ENCODE results near the gene ZNF213.

ZNF213 gene

GRCh38 chr16:3145151-3145550 is 10.3 kb downstream of the ZNF213 start:
- TF ChIP-seq, protein P1, sequence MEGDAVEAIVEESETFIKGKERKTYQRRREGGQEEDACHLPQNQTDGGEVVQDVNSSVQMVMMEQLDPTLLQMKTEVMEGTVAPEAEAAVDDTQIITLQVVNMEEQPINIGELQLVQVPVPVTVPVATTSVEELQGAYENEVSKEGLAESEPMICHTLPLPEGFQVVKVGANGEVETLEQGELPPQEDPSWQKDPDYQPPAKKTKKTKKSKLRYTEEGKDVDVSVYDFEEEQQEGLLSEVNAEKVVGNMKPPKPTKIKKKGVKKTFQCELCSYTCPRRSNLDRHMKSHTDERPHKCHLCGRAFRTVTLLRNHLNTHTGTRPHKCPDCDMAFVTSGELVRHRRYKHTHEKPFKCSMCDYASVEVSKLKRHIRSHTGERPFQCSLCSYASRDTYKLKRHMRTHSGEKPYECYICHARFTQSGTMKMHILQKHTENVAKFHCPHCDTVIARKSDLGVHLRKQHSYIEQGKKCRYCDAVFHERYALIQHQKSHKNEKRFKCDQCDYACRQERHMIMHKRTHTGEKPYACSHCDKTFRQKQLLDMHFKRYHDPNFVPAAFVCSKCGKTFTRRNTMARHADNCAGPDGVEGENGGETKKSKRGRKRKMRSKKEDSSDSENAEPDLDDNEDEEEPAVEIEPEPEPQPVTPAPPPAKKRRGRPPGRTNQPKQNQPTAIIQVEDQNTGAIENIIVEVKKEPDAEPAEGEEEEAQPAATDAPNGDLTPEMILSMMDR (IDR thresholded peaks at IDR 0.05; ENCODE audit: low read depth, low read length, missing control alignments) = no peak
- no peak for DNase-seq (ENCODE audit: low read depth)
- no peak overlapping the region for H3K4me3 ChIP-seq (ENCODE audit: low read depth, low read length)

GRCh38 chr16:3145660-3146059 is 10.8 kb downstream of the ZNF213 start:
- no peak overlapping the region for H3K4me3 ChIP-seq (ENCODE audit: low read depth, low read length)
- TF ChIP-seq, protein P1 (IDR thresholded peaks at IDR 0.05; ENCODE audit: low read depth, low read length, missing control alignments) = no peak
- DNase-seq (ENCODE audit: low read depth) = no peak

DNA sequence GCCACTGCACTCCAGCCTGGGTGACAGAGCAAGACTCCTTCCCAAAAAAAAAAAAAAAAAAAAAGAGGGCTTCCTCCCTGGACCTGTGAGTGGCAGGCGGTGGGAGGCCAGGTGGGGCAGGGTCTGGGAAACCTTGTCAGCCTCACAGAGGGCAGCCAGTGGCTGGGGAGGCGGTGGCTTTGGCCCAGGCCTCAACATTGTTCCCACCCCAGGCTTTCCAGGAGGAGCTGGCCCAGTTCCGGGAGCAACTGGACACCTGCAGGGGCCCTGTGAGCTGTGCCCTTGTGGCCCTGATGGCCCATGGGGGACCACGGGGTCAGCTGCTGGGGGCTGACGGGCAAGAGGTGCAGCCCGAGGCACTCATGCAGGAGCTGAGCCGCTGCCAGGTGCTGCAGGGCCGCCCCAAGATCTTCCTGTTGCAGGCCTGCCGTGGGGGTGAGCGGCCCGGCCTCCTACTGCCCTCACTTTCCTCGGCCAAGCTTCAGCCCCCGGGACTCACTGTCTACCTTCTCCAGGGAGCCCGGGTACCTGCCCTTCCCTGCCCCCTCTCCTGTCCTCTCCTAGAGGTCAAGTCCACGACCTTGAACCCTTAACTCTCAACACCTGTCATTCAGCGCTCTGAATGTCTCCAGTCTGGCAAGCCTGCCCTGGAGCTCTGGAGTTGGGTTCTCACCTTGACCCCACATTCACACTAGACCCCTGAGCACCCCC is 12.4 kb downstream of the ZNF213 start:
- no peak for DNase-seq (ENCODE audit: low read depth)
- TF ChIP-seq, protein P1 (IDR thresholded peaks at IDR 0.05; ENCODE audit: low read depth, low read length, missing control alignments) = no peak
- no peak overlapping the region for H3K4me3 ChIP-seq (ENCODE audit: low read depth, low read length)

- no peak for DNase-seq (ENCODE audit: low read depth)
- TF ChIP-seq, protein P1 (IDR thresholded peaks at IDR 0.05; ENCODE audit: low read depth, low read length, missing control alignments) = no peak
- no peak overlapping the region for H3K4me3 ChIP-seq (ENCODE audit: low read depth, low read length)
Observed at GRCh38 chr16:3147757-3148104, 12.9 kb downstream of the ZNF213 start.

DNA sequence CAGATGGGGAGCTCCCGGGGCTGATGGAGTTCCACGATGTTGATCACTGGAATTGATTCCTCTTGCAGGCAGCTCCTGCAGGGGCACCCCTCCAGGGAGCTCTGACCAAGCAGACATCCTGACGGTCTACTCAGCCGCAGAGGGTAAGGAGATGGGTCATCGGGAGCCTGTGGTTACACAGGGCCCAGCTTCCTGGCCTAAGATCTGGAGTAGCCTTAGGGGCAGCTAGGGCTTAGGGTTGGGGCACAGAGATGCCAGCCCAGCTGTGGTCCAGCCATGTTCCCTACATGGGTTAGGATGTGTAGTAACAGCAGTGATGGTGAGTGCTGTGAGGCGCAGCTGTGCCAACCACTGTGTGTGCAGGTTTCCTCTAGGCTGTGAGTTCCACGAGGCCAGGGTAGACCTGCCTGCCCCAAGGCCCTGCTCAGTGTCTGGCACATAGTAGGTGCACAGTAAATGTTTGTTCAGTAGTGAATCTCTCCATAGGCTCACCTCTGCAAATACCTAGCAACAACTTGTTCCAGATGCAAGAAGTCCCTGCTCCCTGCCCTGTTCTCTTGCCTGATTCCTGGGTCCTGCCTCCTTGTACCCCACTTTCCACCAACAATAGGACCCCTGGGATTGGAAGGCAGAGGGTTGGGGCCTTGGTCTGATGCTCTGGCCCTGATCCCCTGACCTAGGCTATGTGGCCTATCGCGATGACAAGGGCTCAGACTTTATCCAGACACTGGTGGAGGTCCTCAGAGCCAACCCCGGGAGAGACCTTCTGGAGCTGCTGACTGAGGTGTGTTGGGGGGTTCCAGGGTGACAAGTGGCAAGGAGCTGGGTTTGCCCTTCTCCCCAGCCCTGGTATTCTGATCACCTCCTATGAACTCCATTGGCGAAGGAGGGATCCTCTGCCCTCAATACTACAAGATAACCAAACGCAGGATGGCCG is 13.7 kb downstream of the ZNF213 start:
- DNase-seq (ENCODE audit: low read depth) = no peak
- TF ChIP-seq, protein P1 (IDR thresholded peaks at IDR 0.05; ENCODE audit: low read depth, low read length, missing control alignments) = no peak
- H3K4me3 ChIP-seq (ENCODE audit: low read depth, low read length) = no peak overlapping the region

DNA sequence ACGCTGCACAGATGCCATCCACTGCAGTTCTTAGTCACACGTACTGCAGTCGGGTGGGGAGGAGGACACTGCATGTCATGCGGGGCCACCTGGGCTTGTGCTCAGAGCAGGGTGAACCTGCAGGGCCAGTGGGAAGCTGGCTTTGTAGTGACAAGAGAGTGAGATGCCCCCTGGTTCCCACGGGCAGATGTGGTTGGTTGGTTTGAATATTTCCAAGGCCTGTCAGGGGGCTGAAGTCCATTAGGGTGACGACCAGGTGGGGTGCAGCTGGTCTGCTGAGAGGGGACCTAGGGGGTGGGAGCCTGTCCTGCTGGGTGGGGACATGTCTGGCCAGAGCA is 14.3 kb downstream of the ZNF213 start:
- DNase-seq (ENCODE audit: low read depth) = no peak
- H3K4me3 ChIP-seq (ENCODE audit: low read depth, low read length) = no peak overlapping the region
- TF ChIP-seq, protein P1 (IDR thresholded peaks at IDR 0.05; ENCODE audit: low read depth, low read length, missing control alignments) = no peak

All from GM12864 (cell line).